NCI-H460 (cell line): Measurements from ENCODE around the gene PRPF38A. TPM values are rescaled to one million over a fixed set of nuclear protein-coding genes. Genes with fewer than 3 reads are reported as not detected.
"Not testable (repeated sequence)": the region's sequence is repeated elsewhere in the genome, so short reads cannot be mapped to it uniquely, and the experiment has no call there.

Experiments used
- DNase-seq: peaks from one replicate; pipeline ENCODE4 v3.0.0-alpha.2; 2016; ENCODE audit warnings: low read depth; ENCODE audit errors: extremely low read depth
- polyA plus RNA-seq: library from polyadenylated mRNA; depleted of rRNA; stranded (reverse); fragments of >200 nt; gene quantifications from 2 replicates; pipeline ENCODE4 v1.2.3, GENCODE V29; 2014; cell fraction: nucleus; rRNA removed
- total RNA-seq: library from RNA; depleted of rRNA; stranded (reverse); fragments of >200 nt; shearing (Covaris generic); gene quantifications from 2 replicates; pipeline ENCODE4 v1.2.3, GENCODE V29; 2014; rRNA removed

The PRPF38A gene, protein sequence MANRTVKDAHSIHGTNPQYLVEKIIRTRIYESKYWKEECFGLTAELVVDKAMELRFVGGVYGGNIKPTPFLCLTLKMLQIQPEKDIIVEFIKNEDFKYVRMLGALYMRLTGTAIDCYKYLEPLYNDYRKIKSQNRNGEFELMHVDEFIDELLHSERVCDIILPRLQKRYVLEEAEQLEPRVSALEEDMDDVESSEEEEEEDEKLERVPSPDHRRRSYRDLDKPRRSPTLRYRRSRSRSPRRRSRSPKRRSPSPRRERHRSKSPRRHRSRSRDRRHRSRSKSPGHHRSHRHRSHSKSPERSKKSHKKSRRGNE
- total RNA-seq: 9.4 and 11.9 TPM in 2 replicates
- polyA plus RNA-seq: 13.4 and 17.2 TPM in 2 replicates

DNA sequence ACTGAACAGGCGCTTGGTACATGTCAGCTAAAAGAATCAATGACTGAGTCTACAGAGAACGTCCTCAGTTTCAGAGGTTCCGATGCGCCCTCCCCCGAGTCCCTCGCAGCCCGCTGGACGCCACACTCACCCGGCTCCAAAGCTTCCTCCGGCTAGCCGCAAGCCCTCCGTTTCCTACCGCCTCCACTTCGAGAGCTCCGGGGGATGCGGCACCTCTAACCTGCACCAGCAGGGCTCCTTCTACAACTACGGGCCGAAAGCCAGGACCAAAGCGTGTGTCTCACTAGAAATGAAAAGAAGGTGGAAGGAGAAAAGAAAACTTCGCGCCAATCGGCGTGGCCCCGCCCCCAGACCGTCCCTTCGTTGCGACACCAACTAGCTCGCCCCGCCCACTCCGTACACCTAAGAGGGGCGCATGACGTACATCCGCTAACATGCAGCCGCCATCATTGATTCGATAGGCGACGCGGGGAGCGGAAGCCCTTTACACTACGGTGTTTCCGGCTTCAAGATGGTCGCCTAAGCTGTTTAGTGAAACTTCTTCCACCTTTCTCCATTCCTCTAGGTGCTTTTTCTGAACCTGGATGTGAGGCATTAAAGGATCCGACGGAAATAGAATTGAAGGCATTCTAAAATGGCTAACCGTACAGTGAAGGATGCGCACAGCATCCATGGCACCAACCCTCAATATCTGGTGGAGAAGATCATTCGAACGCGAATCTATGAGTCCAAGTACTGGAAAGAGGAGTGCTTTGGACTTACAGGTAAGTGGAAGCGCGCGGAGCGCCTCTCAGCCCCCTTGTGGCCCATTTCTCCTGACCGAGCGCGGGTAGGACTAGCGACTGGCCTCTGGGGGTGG lies at the start of gene PRPF38A, which contains the start of gene ORC1:
TSS of gene PRPF38A (plus strand) at position 487 of the 859 bp plus-strand sequence. CDS start at position 635, 148 bp downstream.
TSS of gene ORC1 (minus strand) at position 308 of the 859 bp plus-strand sequence. CDS start 2,200 bp downstream, outside the sequence.
- DNase-seq: peak; percentile 94

DNA sequence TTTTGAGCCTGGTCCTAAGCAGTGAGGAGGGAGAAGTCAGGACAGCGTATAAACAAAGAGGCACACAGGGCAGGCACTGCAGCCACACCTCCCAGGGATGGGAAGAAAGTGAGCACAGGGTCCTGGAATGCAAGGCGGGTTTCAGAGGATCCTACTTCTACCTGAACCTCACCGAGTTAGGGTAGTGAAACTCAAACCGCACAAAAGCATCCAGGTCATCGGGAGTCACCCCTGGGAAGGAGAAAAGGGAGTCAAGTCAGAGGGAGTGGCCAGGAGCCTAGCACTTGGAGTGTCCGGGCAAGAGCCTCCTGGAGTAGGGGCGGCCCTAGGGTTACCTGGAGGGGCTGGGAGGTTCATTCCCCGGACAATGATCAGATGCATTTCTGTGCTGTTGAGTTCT lies 49.0 kb upstream of the PRPF38A start:
- DNase-seq: no peak

DNA sequence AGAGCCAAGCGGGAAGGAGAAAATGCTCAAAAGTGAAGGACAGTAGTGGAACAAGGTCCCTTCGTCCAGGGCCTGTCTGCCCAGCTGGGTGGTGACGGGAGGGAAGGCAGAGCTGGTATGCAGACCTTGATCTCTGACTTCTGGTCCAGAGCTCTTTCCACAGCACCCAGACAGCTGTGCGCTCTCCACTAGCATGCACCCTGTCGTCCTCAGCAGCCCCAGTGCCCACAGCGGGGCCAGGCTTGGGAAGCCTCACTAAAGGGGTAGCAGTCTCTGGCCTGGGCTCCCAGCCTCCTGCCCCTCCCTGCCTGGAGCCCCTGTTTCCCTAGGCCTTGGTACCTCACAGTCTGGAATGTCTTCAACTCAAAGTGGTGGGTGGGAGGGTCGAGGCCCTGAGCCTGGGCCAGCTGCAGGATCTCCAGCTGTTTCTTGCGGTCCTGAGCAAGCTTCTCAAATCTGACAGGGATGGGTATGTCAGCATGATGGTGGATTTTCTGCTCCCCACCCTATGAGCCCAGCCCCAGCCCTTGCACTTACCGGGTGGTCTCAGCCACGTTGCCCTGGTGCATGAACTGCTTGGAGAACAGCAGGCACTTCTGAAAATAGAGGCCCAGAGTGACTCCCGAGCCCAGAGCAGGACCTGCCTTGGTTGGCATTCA lies 48.4 kb upstream of the PRPF38A start:
- DNase-seq: no peak

DNA sequence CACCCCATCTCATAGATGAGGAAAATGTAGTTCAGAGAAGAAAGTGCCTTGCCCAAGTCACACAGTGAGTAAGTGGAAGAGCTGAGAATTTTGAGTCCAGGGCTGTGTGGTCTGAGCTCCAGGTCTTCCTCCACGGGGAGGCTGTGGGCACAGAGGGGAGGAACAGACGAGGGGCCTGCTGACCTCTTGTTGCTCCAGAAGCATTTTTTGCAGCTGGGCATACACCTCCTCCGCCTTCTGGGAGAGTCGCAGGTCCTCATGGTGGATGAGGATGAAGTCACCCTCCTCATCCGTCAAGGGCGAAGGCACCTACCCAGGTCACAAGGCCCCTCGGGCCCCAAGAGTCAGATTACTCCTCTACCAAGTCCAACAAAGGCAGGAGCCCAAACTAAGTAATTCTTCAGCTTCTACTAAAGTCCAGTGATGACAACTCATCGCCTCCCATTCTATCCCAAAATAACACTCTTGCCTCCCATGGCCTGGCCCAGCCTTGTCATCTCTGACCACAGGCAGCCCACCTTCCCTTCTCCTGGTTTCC lies 47.5 kb upstream of the PRPF38A start:
- no peak for DNase-seq

DNA sequence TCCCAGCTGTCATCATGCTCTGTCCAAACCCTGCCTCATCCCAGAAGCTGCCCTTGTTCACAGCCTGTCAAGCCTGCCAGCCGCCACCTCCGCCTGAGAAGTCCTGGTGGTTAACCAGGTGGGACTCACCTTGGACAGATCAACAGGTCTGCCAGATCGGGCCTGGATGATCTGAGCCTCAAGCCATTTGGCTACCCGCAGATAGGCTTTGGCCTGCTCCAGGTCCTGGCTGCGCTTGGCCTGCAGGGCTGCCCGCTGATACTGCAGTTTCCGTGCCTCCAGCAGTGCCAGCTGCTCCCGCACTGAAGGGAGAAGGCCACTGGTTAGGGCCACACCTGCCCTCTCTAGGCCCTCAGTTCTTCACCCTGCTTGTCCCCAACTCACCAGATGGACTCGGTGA lies 47.0 kb upstream of the PRPF38A start:
- DNase-seq: no peak

DNA sequence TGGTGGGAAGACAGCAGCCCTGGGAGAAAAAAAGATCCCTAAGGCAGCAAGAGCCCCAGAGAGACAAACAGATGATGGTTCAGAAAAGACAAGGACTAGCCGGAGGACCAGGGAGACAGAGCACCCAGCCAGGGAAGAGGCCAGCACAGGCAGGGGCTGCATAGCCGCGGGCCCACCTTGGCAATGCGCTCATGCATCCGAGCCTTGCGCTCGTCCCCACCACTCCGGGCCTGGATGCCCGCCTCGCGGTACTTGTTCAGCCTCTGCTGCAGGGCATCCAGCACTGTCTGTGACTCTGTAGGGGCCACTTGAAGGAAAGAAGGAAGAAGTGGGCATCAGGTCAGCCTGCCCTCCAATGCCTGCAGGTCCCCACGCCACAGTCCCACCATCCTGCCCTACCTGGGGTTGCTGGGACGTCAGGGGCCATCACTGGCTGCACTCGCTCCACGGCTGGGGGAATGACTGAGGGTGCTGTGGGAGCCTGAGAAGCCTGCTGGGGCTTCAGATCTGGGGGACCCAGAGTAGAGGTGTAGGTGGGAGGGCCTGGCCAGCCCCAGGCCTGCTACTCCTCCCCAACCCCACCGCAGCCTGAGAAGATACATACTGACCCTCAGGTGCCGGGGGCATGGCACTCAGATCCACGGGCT lies 45.4 kb upstream of the PRPF38A start:
- DNase-seq: no peak

DNA sequence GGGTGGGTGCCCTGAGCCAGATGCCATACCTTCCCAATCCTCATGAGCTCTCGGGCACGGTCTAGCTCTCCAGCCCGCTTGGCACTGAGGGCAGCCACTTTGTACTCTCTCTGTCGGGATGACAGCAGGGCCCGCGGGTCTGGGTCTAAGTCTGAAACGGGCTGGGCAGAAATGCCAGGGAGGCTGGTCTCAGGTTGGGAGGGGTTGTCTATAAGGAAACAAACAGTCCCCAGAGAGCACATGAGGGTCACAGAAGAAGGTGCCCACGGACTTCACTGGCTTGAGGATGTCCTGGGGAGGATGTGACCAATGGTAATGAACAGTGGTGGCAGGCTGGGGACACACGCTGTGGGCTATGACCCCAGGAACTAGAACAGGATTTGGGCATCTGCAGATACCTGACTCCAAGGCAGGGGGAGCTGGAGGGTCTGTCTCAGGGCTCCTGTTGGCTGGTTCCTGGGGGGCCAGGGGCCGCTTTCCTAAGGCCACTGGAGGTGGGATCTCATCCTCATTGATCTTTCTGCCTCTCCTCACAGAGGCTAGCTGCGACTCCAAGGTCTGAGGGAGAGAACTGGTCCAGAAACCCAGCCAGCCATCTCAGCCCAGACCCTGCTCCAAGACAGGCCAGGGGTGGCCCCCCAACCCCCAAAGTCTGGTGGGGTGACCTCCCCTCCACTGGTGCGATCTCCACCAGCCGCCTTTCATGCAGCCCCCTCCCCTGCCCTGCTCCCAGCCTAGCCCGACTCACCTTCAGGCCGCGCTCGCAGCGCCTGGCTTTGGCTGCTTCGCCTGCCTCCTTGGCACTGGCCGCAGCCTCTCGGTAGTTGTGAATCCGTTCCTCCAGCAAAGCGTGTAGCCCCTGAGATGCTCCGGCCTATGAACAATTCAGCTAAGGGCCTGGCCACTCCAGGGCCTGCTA lies 44.5 kb upstream of the PRPF38A start:
- DNase-seq: no peak

DNA sequence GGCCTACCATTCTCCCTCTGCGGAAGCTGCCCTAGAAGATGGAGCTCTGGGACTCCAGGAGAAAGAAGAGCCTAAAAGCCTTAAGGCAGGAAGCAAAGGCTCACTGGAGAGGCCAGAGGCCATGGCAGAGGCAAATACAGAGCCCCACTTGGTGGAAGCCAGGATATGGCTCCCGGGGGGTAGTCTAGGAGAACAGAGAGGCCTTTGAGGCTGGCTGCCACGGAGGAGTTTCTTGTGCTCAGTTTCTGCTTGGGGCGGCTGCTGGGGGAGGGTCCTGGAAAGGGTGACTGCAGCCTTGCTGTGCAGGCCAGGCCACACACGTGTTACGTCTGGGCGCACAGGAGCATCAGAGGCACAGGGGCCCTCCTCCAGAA lies 43.8 kb upstream of the PRPF38A start:
- no peak for DNase-seq

DNA sequence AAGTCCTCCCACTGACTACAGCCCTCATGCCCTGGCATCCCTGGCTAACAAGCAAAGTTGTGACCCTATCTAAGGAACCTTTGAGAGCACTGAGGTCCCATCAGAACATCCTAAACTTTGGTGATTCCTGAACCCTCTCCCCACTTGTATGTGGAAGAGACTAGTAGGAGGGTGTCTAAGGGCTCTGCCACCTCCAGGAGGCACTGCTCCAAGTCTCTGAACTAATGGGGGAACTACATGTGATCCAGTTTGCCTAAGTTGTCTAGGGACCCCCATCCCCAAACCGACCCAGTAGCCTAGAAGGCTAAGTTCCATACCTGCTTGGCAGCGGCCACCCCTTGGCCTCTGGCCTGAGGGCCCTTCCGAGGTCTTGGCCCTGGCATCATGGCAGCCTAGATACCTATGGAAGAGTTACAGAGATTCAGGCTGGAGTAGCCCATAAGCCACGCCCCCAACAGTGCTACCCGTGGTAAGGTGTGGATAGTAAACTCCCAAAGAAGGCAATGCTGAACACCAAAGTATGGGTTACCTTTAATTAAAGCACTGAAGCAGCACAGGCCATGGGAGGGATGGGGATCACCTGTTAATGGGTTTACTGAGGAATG lies 40.1 kb upstream of the PRPF38A start:
- no peak for DNase-seq

DNA sequence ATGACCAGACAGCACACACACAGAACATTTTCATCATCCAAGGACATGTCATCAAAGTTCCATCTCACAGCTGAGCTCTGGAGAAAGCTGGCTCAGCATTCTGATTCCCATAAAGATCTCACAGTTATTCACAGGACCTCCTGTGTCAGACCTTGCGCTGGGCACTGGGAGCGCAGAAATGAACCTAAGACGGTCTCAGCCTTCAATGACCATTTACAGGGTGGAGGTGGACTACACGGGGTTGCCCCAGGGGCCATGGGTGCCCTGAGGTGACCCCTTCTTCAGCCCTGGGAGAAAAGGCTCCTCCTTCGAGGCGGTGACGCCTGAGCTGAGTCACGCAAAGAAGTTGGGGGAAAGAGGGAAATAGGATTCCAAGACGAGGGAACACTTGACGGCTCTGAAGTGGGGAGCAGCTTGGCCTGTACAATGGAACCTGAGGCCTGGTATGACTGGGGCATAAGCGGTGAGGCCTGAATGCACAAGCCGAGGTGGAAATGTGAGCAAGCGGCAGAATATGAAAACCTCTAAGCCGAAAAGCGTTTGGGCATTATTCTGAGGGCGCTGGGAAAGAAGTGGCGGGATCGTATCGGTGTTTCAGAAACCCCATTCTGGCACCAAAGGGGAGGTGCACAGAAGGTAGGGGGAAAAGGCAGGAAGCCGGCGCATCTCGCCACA lies 39.2 kb upstream of the PRPF38A start:
- DNase-seq: peak; percentile 28

DNA sequence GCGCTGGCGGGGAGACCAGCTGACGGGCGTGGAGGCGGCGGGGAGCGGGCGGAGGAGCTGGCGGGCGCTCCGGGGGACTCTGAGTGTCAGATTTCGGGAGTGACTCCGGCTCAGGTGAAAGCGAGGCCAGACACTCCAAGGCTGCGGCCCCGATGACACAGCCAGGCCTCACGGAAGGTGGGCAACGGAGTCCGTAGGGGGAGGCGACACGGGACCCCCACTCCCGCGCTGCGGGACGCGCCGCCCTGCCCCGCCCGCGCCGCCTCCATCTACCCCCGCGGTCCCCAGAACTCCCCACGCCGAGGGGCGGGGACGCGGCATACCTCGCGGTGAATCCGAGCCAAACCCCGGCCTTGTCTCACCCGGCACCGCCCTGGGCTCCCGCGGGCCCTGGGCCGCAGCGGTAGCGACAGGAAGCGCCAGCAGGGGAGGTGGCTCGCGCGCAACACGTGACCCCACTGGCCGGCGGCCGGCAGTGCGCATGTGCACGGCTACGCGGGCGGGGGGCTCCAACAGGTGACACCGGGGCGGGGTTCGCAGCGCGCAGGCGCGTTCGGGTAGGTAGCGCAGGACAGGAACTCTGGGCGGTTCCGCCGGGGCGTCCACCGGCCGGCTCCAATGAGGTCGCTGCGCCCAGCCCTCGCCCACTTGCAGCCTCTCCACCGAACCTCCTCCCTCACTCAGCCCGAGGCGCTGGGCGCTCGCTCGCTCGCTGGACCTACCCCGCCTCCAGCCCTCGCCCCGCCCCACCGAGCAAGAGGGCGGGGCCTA lies 38.5 kb upstream of the PRPF38A start, which contains the start of gene CC2D1B:
TSS of gene CC2D1B (minus strand) at position 460 of the 771 bp plus-strand sequence. CDS start 1,585 bp downstream, outside the sequence.
- DNase-seq: peak; percentile 94

DNA sequence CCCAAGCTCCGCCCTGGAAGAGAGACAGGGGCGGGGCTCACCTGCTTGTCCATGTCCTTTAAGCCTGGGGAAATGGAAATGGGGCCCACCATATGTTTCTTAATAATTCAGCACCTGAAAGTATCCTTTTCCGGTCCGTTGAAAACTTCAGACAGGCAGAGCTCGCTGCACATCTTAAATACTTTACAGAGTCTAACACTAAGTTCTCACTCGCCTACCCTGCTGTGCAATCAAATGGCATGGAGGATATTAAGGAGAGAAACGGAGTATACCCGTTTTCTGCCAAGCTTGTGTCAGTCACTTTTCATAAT lies 37.9 kb upstream of the PRPF38A start:
- DNase-seq: no peak

DNA sequence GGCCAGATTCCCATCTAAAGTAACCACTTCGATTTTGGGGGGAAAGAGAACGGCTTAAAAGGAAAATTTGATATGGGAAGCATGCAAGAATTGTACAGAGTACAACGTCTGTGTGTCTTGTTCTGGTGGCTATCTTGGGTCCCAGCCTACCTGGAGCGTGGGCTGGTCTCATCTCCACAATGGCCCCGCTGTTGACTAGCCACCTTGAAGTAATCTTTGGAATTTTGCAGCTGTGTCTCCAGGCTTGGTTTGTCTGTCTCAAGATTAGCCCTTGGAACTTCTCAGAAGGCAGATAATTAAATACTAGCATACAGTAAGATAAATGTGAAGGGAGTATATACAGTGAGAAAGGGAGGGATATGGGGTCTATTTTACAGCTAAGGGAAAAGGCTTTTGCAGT lies 37.1 kb upstream of the PRPF38A start:
- DNase-seq: no peak

DNA sequence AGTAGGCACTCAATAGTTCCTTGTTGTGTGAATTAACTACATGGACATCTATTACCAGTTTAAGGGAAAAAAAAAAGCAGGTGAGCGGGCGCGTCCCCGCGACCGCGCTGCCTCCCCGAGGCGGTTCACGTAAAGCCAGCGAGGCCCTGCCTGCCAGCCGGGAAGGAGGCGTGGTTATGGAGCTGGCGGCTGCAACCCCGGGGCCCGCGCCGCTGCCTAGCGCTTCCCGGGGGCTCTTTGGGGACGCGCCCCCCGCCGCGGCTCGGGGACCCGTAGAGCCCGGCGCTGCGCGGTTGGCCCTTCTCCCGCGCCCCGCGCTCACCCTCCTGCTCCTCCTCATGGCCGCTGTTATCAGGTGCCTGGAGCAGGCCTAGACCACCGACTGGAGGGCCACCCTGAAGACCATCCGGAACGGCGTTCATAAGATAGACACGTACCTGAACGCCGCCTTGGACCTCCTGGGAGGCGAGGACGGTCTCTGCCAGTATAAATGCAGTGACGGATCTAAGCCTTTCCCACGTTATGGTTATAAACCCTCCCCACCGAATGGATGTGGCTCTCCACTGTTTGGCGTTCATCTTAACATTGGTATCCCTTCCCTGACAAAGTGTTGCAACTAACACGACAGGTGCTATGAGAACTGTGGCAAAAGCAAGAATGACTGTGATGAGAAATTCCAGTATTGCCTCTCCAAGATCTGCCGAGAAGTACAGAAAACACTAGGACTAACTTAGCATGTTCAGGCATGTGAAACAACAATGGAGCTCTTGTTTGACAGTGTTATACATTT lies 35.8 kb upstream of the PRPF38A start:
- peak; percentile 33 for DNase-seq

DNA sequence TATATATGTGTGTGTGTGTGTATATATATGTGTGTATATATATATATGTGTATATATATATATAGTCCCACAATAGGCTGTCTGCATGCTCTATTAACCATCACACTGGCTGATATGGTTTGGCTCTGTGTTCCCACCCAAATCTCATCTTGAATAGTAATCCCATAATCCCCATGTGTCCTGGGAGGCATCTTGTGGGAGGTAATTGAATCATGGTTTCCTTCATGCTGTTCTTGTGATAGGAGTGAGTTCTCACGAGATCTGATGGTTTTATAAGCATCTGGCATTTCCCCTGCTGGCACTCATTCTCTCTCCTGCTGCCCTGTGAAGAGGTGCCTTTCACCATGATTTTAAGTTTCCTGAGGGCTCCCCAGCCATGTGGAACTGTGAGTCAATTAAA lies 34.6 kb upstream of the PRPF38A start:
- not testable (repeated sequence) for DNase-seq

DNA sequence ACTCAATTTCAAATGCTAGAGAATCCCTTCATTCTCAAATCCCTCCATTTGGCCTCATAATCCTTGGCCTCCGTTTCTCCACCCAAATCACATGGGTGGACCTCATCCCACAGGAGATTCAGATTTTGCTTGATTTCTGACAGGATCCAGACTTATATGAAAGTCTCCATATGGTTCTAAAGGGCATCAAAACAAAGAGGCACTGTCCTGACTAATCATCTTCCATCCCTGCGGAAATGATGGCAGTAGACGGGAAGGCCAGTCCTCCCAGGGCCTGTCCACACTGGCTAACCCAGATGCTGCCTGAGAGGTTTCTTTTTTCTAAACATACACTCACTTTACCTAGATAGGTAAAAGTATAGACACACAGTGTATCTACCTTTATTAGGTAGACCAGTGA lies 19.0 kb upstream of the PRPF38A start:
- no peak for DNase-seq

DNA sequence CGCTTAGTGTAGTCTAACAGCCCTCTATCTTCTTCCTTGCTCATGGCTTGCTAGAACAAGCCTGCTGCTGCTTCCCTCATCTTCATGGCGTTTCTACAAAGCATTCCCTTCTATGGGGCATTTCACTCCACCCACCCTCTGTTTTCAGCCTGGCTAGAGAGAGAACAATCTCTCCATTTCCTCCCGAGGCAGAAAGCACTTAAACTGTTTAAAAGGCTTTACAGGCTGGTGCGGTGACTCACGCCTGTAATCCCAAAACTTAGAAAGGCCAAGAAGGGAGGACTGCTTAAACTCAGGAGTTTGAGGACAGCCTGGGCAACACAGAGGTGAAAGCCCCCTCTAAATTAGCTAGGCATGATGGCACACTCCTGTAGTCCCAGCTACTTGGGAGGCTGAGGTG lies 17.9 kb upstream of the PRPF38A start:
- no peak for DNase-seq
